GM12873 (cell line): ENCODE data around the gene BDKRB1.

ENCODE experiments used
- CTCF ChIP-seq: IDR thresholded peaks from 2 replicates; pipeline ENCODE4 v1.5.1; 2012; ENCODE audit warnings: low read depth, mild to moderate bottlenecking, moderate library complexity, low read length, control low read depth; ENCODE audit not compliant: insufficient read depth; ENCODE audit errors: missing control alignments

The BDKRB1 gene

GRCh38 chr14:96214793-96215192 lies 41.2 kb upstream of the BDKRB1 start:
- TF ChIP-seq CTCF, result no peak

DNA sequence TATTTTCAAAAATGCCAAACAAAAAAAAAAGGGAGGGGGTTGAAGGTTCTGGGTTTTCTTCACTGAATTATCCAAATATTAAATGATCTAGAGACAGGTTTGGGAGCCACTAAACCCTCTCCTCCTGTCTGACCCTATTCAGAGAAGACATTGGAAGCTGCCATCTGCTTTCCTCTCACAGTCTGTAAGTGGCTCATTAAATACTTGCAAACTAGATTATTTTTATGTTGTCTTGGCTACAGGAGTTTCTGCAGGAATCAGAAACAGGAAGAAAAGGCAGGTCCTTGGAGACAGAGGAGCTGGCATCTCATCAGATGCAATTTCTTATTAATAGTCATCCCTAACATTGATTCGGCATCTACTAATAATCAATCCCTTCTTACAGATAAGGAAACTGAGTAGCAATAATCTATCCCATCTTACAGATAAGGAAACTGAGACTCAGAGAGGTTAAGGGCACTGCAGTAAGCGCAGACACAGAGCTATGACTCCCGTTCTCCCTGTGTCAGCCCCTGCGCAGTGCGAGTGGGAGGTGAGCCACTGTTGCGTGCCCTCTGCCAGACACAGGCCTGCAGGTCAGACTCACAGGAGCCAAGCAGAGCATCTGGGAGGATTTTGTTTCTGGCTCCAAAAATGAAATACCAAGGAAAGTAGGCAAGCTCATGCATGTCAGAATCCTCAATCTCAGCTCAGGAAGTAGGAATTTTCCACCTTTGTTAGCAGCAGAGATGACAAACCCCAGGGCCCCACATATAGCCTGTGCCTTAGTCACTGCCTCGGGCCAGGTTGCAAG lies 40.4 kb upstream of the BDKRB1 start:
- TF ChIP-seq CTCF, result no peak

DNA sequence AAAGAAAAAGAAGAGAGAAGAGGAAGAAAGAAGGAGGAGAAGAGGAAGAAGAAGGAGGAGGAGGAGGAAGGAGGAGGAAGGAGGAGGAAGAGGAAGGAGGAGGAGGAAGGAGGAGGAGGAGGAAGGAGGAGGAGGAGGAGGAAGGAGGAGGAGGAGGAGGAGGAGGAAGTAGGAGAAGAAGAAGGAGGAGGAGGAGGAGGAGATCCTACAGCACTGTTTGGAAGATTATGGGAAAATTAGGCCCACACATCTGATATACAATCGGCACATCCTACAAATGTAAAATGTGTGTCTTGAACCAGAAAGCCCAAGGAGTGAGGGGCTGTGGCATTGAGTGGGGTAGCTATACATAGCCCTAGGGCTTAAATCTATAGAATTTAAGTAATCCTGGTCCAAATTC lies 39.4 kb upstream of the BDKRB1 start:
- no peak for TF ChIP-seq CTCF

- TF ChIP-seq CTCF, result no peak
Measured at GRCh38 chr14:96217376-96217913, 38.6 kb upstream of the BDKRB1 start.

DNA sequence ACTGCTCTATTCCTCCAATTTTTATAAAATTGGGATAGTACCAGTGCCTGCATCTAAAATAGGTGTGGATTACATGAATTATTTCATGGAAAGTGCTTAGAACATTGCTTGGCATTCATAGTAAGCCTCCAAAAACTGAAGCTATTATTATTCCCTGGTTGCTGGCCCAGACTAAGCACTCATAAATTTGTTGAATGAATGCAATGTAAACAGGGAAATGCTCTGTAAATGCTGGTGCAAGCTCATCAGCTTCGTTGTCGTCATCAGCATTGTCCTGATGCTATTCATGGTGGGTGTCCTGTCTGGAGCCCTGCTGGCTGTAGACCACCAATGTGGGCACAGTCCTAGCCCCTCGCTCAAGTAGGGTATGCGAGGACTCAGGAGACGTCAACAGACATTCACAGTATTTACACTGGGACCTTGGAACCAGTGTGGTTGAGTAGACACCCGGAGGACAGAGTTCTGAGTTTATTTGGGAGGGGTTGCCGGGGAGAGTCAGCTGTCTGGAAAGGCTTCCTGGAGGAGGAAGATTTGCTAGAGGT lies 34.8 kb upstream of the BDKRB1 start:
- no peak for TF ChIP-seq CTCF

DNA sequence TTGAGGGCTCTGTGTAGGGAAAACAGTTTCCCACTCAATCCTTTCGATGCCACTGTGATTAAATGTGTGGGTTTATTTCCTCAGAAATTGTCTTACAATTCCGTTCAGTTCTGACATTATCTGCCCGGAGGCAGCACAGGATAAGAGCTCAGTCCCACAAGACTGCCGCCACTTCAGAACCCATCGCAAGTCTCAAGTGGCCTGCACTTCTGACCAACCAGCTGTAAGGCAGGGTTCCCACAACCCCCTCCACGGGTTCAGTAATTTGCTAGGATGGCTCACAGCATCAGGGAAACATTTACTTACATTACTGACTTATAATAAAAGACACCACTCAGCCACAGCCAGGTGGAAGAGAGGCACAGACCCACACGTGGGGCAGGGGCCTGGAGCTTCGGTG lies 34.2 kb upstream of the BDKRB1 start:
- TF ChIP-seq CTCF, result no peak

DNA sequence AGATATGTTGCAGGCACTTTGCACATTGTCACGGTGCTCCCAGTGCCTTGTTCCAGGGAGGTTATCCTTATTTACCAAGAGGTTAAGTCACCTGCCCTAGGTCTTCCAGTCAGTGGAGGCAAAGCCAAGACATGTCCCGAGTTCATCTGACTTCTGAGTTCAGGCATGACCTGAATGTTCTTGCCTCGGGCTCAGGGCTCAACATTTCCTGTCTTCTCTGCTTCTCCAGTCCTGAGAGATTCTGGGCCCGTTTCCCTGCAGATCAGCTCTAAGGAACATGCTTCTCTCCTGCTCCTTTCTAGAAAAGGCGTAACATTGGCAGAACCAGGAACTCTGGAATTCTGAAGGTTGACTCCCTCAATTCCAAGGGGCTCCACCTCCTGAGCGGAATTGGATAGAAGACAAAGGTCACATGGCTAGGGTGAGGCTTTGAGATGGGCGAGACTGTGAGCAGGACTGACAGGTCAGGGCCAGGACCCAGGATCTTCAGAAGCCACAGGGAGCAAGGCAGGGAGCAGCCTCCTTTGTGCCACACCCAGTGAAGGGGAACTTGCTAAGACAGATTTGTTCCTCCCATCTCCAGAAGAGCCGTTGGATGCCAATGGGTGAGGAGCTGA lies 31.4 kb upstream of the BDKRB1 start:
- no peak for TF ChIP-seq CTCF
